Activated CD8-positive, alpha-beta T cell treated with anti-CD3 and anti-CD28 coated beads, Interleukin-2, amount 10 ng/mL, durations not matched to agents 7 days and 5 days (primary cell): ENCODE results near the gene ZNF667. TPM values are rescaled to one million over a fixed set of nuclear protein-coding genes. Genes with fewer than 3 reads are reported as not detected.
A peak's percentile ranks its signal among the peaks of the same experiment; 100 is the strongest.

Source experiments
- ATAC-seq: fragments of 150-1000 bp; cut with Tn5 transposase; one replicate; pipeline ENCODE4 v1.10.0; 2021; ENCODE audit warnings: moderate library complexity
- CTCF ChIA-PET: fragments of 350-600 bp; sonication (Branson Sonifier 250); formaldehyde crosslinking; loops from one replicate; lab custom pipeline; 2021; ENCODE audit warnings: antibody characterized with exemption; lab: Charles Lee
- POLR2A ChIA-PET: fragments of 350-600 bp; sonication (Branson Sonifier 250); formaldehyde crosslinking; loops from one replicate; lab custom pipeline; 2021; ENCODE audit warnings: antibody characterized with exemption; lab: Charles Lee
- DNase-seq: peaks from one replicate; pipeline ENCODE4 v3.0.0-alpha.2; 2020
- H3K27ac Mint-ChIP-seq: one replicate; pipeline ENCODE4 v1.8.0; 2021; ENCODE audit warnings: mild to moderate bottlenecking, mixed read lengths
- H3K27me3 Mint-ChIP-seq: one replicate; pipeline ENCODE4 v1.8.0; 2021; ENCODE audit warnings: low read depth, mixed read lengths
- H3K36me3 Mint-ChIP-seq: one replicate; pipeline ENCODE4 v1.8.0; 2021; ENCODE audit warnings: low read depth, mixed read lengths
- H3K4me1 Mint-ChIP-seq: one replicate; pipeline ENCODE4 v1.8.0; 2021; ENCODE audit warnings: low read depth, mixed read lengths
- H3K4me3 Mint-ChIP-seq: one replicate; pipeline ENCODE4 v1.8.0; 2021; ENCODE audit warnings: mild to moderate bottlenecking, mixed read lengths
- H3K9me3 Mint-ChIP-seq: one replicate; pipeline ENCODE4 v1.8.0; 2022; ENCODE audit warnings: mixed read lengths; ENCODE audit not compliant: insufficient read depth
- total RNA-seq, 2 experiments: library from RNA; stranded (reverse); gene quantifications; one replicate each; pipeline ENCODE4 v1.2.3, GENCODE V29; 2021

ZNF667 gene
- total RNA-seq, 2 experiments from 2014 or later = 0.71 to 1.1 TPM

GRCh38 chr19:56423985-56424353 is 53.2 kb downstream of the ZNF667 start:
- CTCF ChIA-PET = no interaction called here
- H3K4me1 Mint-ChIP-seq = no peaks in the 10 kb centered on the region
- DNase-seq (no peak), ATAC-seq (no peak)
- H3K9me3 Mint-ChIP-seq = peaks cover 84% of the 10 kb centered on the region
- peaks cover 50% of the 10 kb centered on the region for H3K36me3 Mint-ChIP-seq
- POLR2A ChIA-PET = no interaction called here
- H3K27me3 Mint-ChIP-seq = no peaks in the 10 kb centered on the region
- no peak overlapping the region for H3K27ac Mint-ChIP-seq
- no peak overlapping the region for H3K4me3 Mint-ChIP-seq

- ChIA-PET CTCF (no interaction called here), POLR2A (no interaction called here)
- Mint-ChIP-seq H3K4me3 (no peak overlapping the region), H3K36me3 (peaks cover 54% of the 10 kb centered on the region), H3K27me3 (no peaks in the 10 kb centered on the region), H3K27ac (no peak overlapping the region), H3K9me3 (peaks cover 87% of the 10 kb centered on the region), H3K4me1 (no peaks in the 10 kb centered on the region)
- DNase-seq (no peak), ATAC-seq (no peak)
These were observed 53.7 kb downstream of the ZNF667 start for GRCh38 chr19:56423276-56423984.

GRCh38 chr19:56405062-56405461 is 72.1 kb downstream of the ZNF667 start:
- DNase-seq (no peak), ATAC-seq (no peak)
- H3K36me3 Mint-ChIP-seq = peaks cover 67% of the 10 kb centered on the region
- CTCF ChIA-PET = no interaction called here
- peak overlapping the region; percentile 87 for H3K27ac Mint-ChIP-seq
- H3K4me3 Mint-ChIP-seq = peak overlapping the region; percentile 79
- POLR2A ChIA-PET = no interaction called here
- H3K4me1 Mint-ChIP-seq = peaks cover 21% of the 10 kb centered on the region
- H3K27me3 Mint-ChIP-seq = no peaks in the 10 kb centered on the region
- H3K9me3 Mint-ChIP-seq = peaks cover 64% of the 10 kb centered on the region

GRCh38 chr19:56404705-56405056 is 72.5 kb downstream of the ZNF667 start:
- no peak for DNase-seq
- Mint-ChIP-seq H3K27ac (peak overlapping the region; percentile 87), H3K4me1 (peaks cover 21% of the 10 kb centered on the region), H3K27me3 (no peaks in the 10 kb centered on the region), H3K4me3 (peak overlapping the region; percentile 79), H3K9me3 (peaks cover 62% of the 10 kb centered on the region), H3K36me3 (peaks cover 67% of the 10 kb centered on the region)
- ATAC-seq = no peak
- CTCF ChIA-PET = interaction anchor here (1.5 kb wide), 1 partner anchor 12 kb away, joined by 7 read pairs; the partner anchor contains the start of gene ZNF582
- POLR2A ChIA-PET = no interaction called here

GRCh38 chr19:56403764-56404704 is 73.1 kb downstream of the ZNF667 start, which contains the start of gene ZNF583:
TSS of gene ZNF583 (plus strand) at chr19:56404332. CDS start at chr19:56407115, 2,783 bp downstream.
- Mint-ChIP-seq H3K9me3 (peaks cover 66% of the 10 kb centered on the region), H3K27ac (peak within 1 kb of the TSS; percentile 87), H3K4me3 (peak within 1 kb of the TSS; percentile 79), H3K27me3 (no peaks in the 10 kb centered on the region), H3K36me3 (peaks cover 68% of the 10 kb centered on the region), H3K4me1 (peaks cover 21% of the 10 kb centered on the region)
- ChIA-PET POLR2A (interaction anchor here (0.5 to 1.6 kb wide), 2 partner anchors 10 to 1513 kb away, joined by 4 to 10 read pairs; partner anchors contain the start of gene ZNF582), CTCF (interaction anchor here (1.5 kb wide), 1 partner anchor 11 kb away, joined by 7 read pairs; the partner anchor contains the start of gene ZNF582)
- DNase-seq = peak; percentile 91
- ATAC-seq = peak; percentile 91

GRCh38 chr19:56403261-56403660 is 73.9 kb downstream of the ZNF667 start:
- peaks cover 21% of the 10 kb centered on the region for H3K4me1 Mint-ChIP-seq
- H3K27ac Mint-ChIP-seq = peak overlapping the region; percentile 87
- POLR2A ChIA-PET = interaction anchor here (1.6 kb wide), 1 partner anchor 9 kb away, joined by 10 read pairs; the partner anchor contains the start of gene ZNF582
- H3K36me3 Mint-ChIP-seq = peaks cover 67% of the 10 kb centered on the region
- no peak for ATAC-seq
- CTCF ChIA-PET = interaction anchor here (1.5 kb wide), 1 partner anchor 10 kb away, joined by 7 read pairs; the partner anchor contains the start of gene ZNF582
- DNase-seq = no peak
- H3K9me3 Mint-ChIP-seq = peaks cover 61% of the 10 kb centered on the region
- peak overlapping the region; percentile 79 for H3K4me3 Mint-ChIP-seq
- H3K27me3 Mint-ChIP-seq = no peaks in the 10 kb centered on the region

GRCh38 chr19:56400485-56400884 is 76.7 kb downstream of the ZNF667 start:
- no peak overlapping the region for H3K27ac Mint-ChIP-seq
- DNase-seq = no peak
- H3K9me3 Mint-ChIP-seq = peaks cover 54% of the 10 kb centered on the region
- no peaks in the 10 kb centered on the region for H3K27me3 Mint-ChIP-seq
- H3K4me1 Mint-ChIP-seq = peaks cover 20% of the 10 kb centered on the region
- peaks cover 64% of the 10 kb centered on the region for H3K36me3 Mint-ChIP-seq
- ChIA-PET CTCF (no interaction called here), POLR2A (no interaction called here)
- H3K4me3 Mint-ChIP-seq = no peak overlapping the region
- no peak for ATAC-seq

GRCh38 chr19:56398809-56399208 is 78.3 kb downstream of the ZNF667 start:
- H3K4me3 Mint-ChIP-seq = no peak overlapping the region
- DNase-seq (no peak), ATAC-seq (no peak)
- H3K27ac Mint-ChIP-seq = no peak overlapping the region
- H3K27me3 Mint-ChIP-seq = no peaks in the 10 kb centered on the region
- ChIA-PET POLR2A (no interaction called here), CTCF (no interaction called here)
- peaks cover 54% of the 10 kb centered on the region for H3K36me3 Mint-ChIP-seq
- peaks cover 61% of the 10 kb centered on the region for H3K9me3 Mint-ChIP-seq
- peaks cover 7% of the 10 kb centered on the region for H3K4me1 Mint-ChIP-seq

- ChIA-PET CTCF (interaction anchor here (1.0 to 2.6 kb wide), 5 partner anchors 11 to 112 kb away, joined by 3 to 9 read pairs (median 5); partner anchors contain the start of gene ZNF583), POLR2A (interaction anchor here (2.3 kb wide), 1 partner anchor 10 kb away, joined by 10 read pairs; the partner anchor contains the start of gene ZNF583)
- no peaks in the 10 kb centered on the region for H3K27me3 Mint-ChIP-seq
- peaks cover 12% of the 10 kb centered on the region for H3K4me1 Mint-ChIP-seq
- peaks cover 46% of the 10 kb centered on the region for H3K9me3 Mint-ChIP-seq
- peak within 1 kb of the TSS; percentile 93 for H3K27ac Mint-ChIP-seq
- peak; percentile 99 for ATAC-seq
- peak within 1 kb of the TSS; percentile 93 for H3K4me3 Mint-ChIP-seq
- peaks cover 58% of the 10 kb centered on the region for H3K36me3 Mint-ChIP-seq
- DNase-seq = peak; percentile 96
These were observed 83.8 kb downstream of the ZNF667 start, which contains the start of gene ZNF582 for GRCh38 chr19:56393119-56394012. TSS of gene ZNF582 (minus strand) at chr19:56393534. CDS start at chr19:56391752, 1,782 bp downstream.
